NCI-H2227 (cell line): ENCODE results near the gene C22orf39.
"Not testable (repeated sequence)": the region's sequence is repeated elsewhere in the genome, so short reads cannot be mapped to it uniquely, and the experiment has no call there.

Experiments used
- DNase-seq: peaks from one replicate; lab custom pipeline; 2025; ENCODE audit not compliant: unreplicated experiment; lab: John Stamatoyannopoulos, UW

The C22orf39 gene

GRCh38 chr22:19455033-19455432, 7.5 kb upstream of the C22orf39 start:
- no peak for DNase-seq

GRCh38 chr22:19454156-19454555, 6.6 kb upstream of the C22orf39 start:
- no peak for DNase-seq

- no peak for DNase-seq
Observed at GRCh38 chr22:19453718-19454117, 6.2 kb upstream of the C22orf39 start.

GRCh38 chr22:19451570-19451969, 4.1 kb upstream of the C22orf39 start:
- no peak for DNase-seq

GRCh38 chr22:19450363-19451175, 3.1 kb upstream of the C22orf39 start:
- no peak for DNase-seq

GRCh38 chr22:19449422-19449767, 1.9 kb upstream of the C22orf39 start:
- DNase-seq = no peak

- no peak for DNase-seq
Observed at GRCh38 chr22:19448739-19449421, 1.4 kb upstream of the C22orf39 start.

GRCh38 chr22:19448076-19448607, 631 bp upstream of the C22orf39 start:
- DNase-seq = peak; percentile 69

GRCh38 chr22:19446603-19447329, 745 bp downstream of the C22orf39 start:
- no peak for DNase-seq

- not testable (repeated sequence) for DNase-seq
Observed at GRCh38 chr22:19445279-19445982, 2.1 kb downstream of the C22orf39 start.

GRCh38 chr22:19443544-19444211, 3.8 kb downstream of the C22orf39 start:
- DNase-seq = no peak

GRCh38 chr22:19442166-19442565, 5.3 kb downstream of the C22orf39 start:
- DNase-seq = no peak

- no peak for DNase-seq
Observed at GRCh38 chr22:19440411-19441195, 6.9 kb downstream of the C22orf39 start.

GRCh38 chr22:19438298-19438697, 9.2 kb downstream of the C22orf39 start:
- DNase-seq = no peak

GRCh38 chr22:19436444-19437161, 10.9 kb downstream of the C22orf39 start:
- not testable (repeated sequence) for DNase-seq

GRCh38 chr22:19434829-19435580, 12.5 kb downstream of the C22orf39 start:
- no peak for DNase-seq

GRCh38 chr22:19434401-19434800, 13.1 kb downstream of the C22orf39 start:
- no peak for DNase-seq

- DNase-seq = peak; percentile 97
Observed at GRCh38 chr22:19432133-19432851, 15.2 kb downstream of the C22orf39 start, which contains the start of gene MRPL40. MRPL40 (plus strand) TSS chr22:19432545; CDS start chr22:19432555, 10 bp downstream.
